DOHH2 (cell line): Measurements from ENCODE around the gene PHKG1.

ENCODE experiments used
- EZH2phosphoT487 ChIP-seq: fragments of 200-600 bp; sonication (generic); IDR thresholded peaks from 2 replicates; pipeline ENCODE4 v1.6.1; 2017; ENCODE audit warnings: borderline replicate concordance, mild to moderate bottlenecking, antibody characterized with exemption, low read length, moderate library complexity, mixed read lengths
- TF ChIP-seq, protein P1 (sequence below): fragments of 200-600 bp; sonication (generic); IDR thresholded peaks from one replicate; pipeline ENCODE4 v1.5.1; 2014; ENCODE audit warnings: antibody characterized with exemption, mild to moderate bottlenecking, low read depth, low read length; ENCODE audit not compliant: poor library complexity, severe bottlenecking

DNA sequence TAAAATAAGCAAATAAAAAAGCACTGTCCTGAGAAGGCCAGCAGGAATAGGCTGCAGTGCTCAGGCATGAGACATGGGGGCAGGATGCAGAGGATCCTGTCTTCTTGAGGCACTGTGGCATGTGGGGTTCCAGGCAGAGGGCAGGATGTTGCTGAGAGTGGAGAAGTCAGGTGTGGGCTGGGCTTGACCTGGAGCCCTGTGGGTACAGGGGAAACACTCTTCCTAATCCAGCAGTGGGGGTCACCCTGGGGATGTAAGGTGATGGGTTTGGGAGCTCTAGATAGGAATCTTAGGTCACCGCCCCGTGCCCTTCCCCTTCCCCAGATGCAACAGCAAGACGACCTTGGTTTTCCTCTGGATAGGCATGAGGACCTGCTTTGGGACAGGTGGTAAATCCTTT, 15.1 kb downstream of the PHKG1 start:
- TF ChIP-seq, protein P1, sequence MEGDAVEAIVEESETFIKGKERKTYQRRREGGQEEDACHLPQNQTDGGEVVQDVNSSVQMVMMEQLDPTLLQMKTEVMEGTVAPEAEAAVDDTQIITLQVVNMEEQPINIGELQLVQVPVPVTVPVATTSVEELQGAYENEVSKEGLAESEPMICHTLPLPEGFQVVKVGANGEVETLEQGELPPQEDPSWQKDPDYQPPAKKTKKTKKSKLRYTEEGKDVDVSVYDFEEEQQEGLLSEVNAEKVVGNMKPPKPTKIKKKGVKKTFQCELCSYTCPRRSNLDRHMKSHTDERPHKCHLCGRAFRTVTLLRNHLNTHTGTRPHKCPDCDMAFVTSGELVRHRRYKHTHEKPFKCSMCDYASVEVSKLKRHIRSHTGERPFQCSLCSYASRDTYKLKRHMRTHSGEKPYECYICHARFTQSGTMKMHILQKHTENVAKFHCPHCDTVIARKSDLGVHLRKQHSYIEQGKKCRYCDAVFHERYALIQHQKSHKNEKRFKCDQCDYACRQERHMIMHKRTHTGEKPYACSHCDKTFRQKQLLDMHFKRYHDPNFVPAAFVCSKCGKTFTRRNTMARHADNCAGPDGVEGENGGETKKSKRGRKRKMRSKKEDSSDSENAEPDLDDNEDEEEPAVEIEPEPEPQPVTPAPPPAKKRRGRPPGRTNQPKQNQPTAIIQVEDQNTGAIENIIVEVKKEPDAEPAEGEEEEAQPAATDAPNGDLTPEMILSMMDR: no peak
- no peak for TF ChIP-seq EZH2phosphoT487
